ENCODE data around the gene BRD9. TPM values are rescaled to one million over a fixed set of nuclear protein-coding genes. Genes with fewer than 3 reads are reported as not detected.

The BRD9 gene
- total and polyA plus RNA-seq, 2 of the 4 experiments (the other 2 are of a cell fraction) = 22.0 to 43.4 TPM

- TF ChIP-seq CEBPB (IDR thresholded peaks at IDR 0.05; ENCODE audit: low read depth, low read length) = no peak
Measured at GRCh38 chr5:916441-917293, 24.1 kb upstream of the BRD9 start (continued).

- Histone ChIP-seq H3K9me1 (ENCODE audit: insufficient read depth, low read length) (no peaks in the 10 kb centered on the region; the same call in 1 of the 2 replicates), H4K91ac (ENCODE audit: insufficient read depth, low read depth, low read length) (no peak overlapping the region), H4K8ac (ENCODE audit: low read depth in 2 of 2, low read length in 2 of 2) (no peak overlapping the region), H3K9ac (ENCODE audit: low read depth, low read length) (no peak overlapping the region), H3K79me1 (ENCODE audit: low read depth in 1 of 2, low read length in 2 of 2) (peaks cover 5% of the 10 kb centered on the region in 2 experiments; a peak in 2 of 4 replicates), H3K36me3 (ENCODE audit: control insufficient read depth, insufficient read depth, low read length) (peaks cover 11% of the 10 kb centered on the region), H2BK120ac (ENCODE audit: low read depth, low read length) (no peak overlapping the region), H3K4ac (ENCODE audit: low read depth, low read length) (no peak overlapping the region), H3K4me3 (ENCODE audit: insufficient read depth, low read depth, low read length) (no peak overlapping the region), H3K4me2 (ENCODE audit: low read depth, low read length) (no peak overlapping the region), H3K27me3 (ENCODE audit: control insufficient read depth, insufficient read depth, low read length) (no peaks in the 10 kb centered on the region), H2BK5ac (ENCODE audit: low read depth, low read length, poor library complexity, severe bottlenecking) (no peak overlapping the region), H2AK9ac (replicated peaks; ENCODE audit: low read depth, low read length, poor library complexity) (no peak overlapping the region), H3K4me1 (ENCODE audit: control insufficient read depth, insufficient read depth, low read length) (0 out of 2 replicates have a peak, but pooled peaks cover 3% of the 10 kb centered on the region), H3K27ac (ENCODE audit: insufficient read depth, low read length) (no peak overlapping the region), H2BK20ac (ENCODE audit: low read depth, low read length) (no peak overlapping the region), H3K56ac (ENCODE audit: extremely low read depth, insufficient read depth, low read length) (no peak overlapping the region), H4K5ac (ENCODE audit: low read depth, low read length) (no peak overlapping the region), H3K18ac (ENCODE audit: low read depth, low read length) (no peak overlapping the region), H2AK5ac (ENCODE audit: low read depth, low read length) (no peak overlapping the region), H3K14ac (replicated peaks; ENCODE audit: low read depth, low read length) (no peak overlapping the region), H4K20me1 (ENCODE audit: insufficient read depth, low read length) (no peaks in the 10 kb centered on the region), H2AFZ (replicated peaks; ENCODE audit: low read length, poor library complexity) (no peak overlapping the region), H2BK15ac (ENCODE audit: low read depth, low read length) (no peak overlapping the region), H3K9me3 (ENCODE audit: control insufficient read depth, insufficient read depth, low read length) (no peaks in the 10 kb centered on the region), H3K23ac (ENCODE audit: low read depth, low read length) (no peak overlapping the region)
- in situ Hi-C loops (cut with MboI; ENCODE audit: low sequenced_read_pairs) (no loop called here), intact Hi-C loops (cut with micrococcal nuclease) (no loop called here), dilution Hi-C loops (cut with HindIII; ENCODE audit: low sequenced_read_pairs, unreplicated experiment) (no loop called here)
- ATAC-seq (ENCODE audit: low read depth) = no peak; the same call in 1 of the 2 replicates
- TF ChIP-seq ELK1 (IDR thresholded peaks at IDR 0.05; ENCODE audit: borderline replicate concordance, low read depth, low read length) (no peak), CHD1 (IDR thresholded peaks at IDR 0.05; ENCODE audit: low read depth, low read length) (no peak), RFX5 (IDR thresholded peaks at IDR 0.05; ENCODE audit: low read depth, low read length) (no peak), CTCF (conservative IDR thresholded peaks at IDR 0.05; ENCODE audit: low read depth, low read length) (no peak), NFE2L2 (IDR thresholded peaks at IDR 0.05; ENCODE audit: low read depth, low read length) (no peak)
- CTCF ChIA-PET = no interaction called here
- WGBS, 2 experiments (ENCODE audit: extremely low coverage in 2 of 2, insufficient read length in 1 of 2) = no CpG with 5 or more reads among the region's 12 CpGs
- POLR2A ChIA-PET (ENCODE audit: unreplicated experiment) = no interaction called here
- BruUV-seq (replicated peaks) = no TSS peak
- no peak for DNase-seq
Measured at GRCh38 chr5:915946-916345, 23.3 kb upstream of the BRD9 start.

Measured in IMR-90 (cell line).